ENCODE results near the gene CLASRP. TPM values are rescaled to one million over a fixed set of nuclear protein-coding genes. Genes with fewer than 3 reads are reported as not detected.

Gene CLASRP
- total RNA-seq, 1 experiment from 2014 or later, result 88.0 TPM

DNA sequence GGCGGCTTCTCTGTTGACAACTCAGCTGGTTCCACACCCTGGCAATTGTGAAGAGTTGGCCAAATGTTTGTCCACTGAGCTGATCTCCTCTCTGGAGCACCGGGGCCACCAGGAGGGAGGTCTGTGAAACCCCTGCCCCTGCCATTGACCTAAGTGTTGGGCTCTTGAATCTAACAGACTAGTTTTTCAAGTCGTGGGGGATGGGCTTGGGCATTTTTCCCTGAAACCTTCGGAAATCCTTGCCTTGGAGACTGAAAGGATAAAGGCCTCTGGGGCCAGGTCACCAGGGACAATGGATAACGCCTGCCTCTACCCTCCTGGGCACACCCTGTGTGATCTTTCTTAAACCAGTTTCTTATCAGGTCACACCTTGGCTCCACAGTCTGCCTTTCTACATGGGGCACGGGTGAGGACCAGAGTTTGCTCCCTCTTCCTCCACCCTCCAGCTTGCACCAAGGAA is 41.1 kb downstream of the CLASRP start (continued):
- no peak for TF ChIP-seq PRDM15 (CRISPR knock-in tag; IDR thresholded peaks at IDR 0.05)
- no peak for TF ChIP-seq ETV6 (CRISPR knock-in tag; IDR thresholded peaks at IDR 0.05)
- no peak for TF ChIP-seq ATF3 (CRISPR knock-in tag; conservative IDR thresholded peaks at IDR 0.05)
- TF ChIP-seq FOXK1 (CRISPR knock-in tag; IDR thresholded peaks at IDR 0.05), result 0 out of 2 replicates have a peak, but pooled peaks have one; percentile 32
- TF ChIP-seq ZNF281 (CRISPR knock-in tag; IDR thresholded peaks at IDR 0.05), result peak; percentile 20; the same call in 1 of the 2 replicates
- TF ChIP-seq, protein P1, sequence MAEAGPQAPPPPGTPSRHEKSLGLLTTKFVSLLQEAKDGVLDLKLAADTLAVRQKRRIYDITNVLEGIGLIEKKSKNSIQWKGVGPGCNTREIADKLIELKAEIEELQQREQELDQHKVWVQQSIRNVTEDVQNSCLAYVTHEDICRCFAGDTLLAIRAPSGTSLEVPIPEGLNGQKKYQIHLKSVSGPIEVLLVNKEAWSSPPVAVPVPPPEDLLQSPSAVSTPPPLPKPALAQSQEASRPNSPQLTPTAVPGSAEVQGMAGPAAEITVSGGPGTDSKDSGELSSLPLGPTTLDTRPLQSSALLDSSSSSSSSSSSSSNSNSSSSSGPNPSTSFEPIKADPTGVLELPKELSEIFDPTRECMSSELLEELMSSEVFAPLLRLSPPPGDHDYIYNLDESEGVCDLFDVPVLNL (CRISPR knock-in tag; IDR thresholded peaks at IDR 0.05; ENCODE audit: borderline replicate concordance, low read depth), result no peak
- TF ChIP-seq CTCF (IDR thresholded peaks at IDR 0.05), result no peak

DNA sequence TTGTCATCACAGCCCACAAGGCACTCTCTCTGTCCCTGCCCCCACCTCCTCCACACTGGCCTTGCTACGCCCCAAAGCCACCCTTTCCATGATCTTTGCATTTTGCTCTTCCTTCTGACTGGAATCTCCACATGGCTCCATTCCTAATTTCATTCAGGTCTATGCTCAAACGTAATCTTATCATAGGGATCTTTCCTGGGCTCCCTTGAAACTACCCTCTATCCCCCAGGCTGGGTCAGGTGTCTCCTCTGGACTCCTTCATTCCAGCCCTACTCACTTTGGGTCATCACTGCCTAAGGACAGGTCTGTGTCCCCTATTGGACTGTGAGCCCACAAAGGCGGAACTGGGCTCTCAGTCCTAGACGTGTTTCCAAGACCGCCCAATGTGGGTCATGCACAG is 43.3 kb downstream of the CLASRP start:
- ATAC-seq, result no peak
- H3K27me3 Mint-ChIP-seq (ENCODE audit: low read depth), result no peaks in the 10 kb centered on the region
- ChIA-PET CTCF (no interaction called here), POLR2A (no interaction called here)
- no peaks in the 10 kb centered on the region for H3K9me3 Mint-ChIP-seq
- peaks cover 25% of the 10 kb centered on the region for H3K36me3 Mint-ChIP-seq
- no peak for DNase-seq (ENCODE audit: low spot score)
- peaks cover 37% of the 10 kb centered on the region for H3K4me1 Mint-ChIP-seq
- peak overlapping the region; percentile 40 for H3K4me3 Mint-ChIP-seq
- H3K27ac Mint-ChIP-seq, result peak overlapping the region; percentile 88
- TF ChIP-seq MLX (CRISPR knock-in tag; IDR thresholded peaks at IDR 0.05), result no peak
- no peak for TF ChIP-seq SMAD4 (CRISPR knock-in tag; IDR thresholded peaks at IDR 0.05)
- no peak for TF ChIP-seq ZNF138 (CRISPR knock-in tag; conservative IDR thresholded peaks at IDR 0.05)
- no peak for TF ChIP-seq TCF7 (CRISPR knock-in tag; IDR thresholded peaks at IDR 0.05; ENCODE audit: low read depth)
- no peak for TF ChIP-seq NFATC4 (CRISPR knock-in tag; IDR thresholded peaks at IDR 0.05)
- TF ChIP-seq SMAD3 (CRISPR knock-in tag; IDR thresholded peaks at IDR 0.05; ENCODE audit: borderline replicate concordance), result no peak
- TF ChIP-seq ETV6 (CRISPR knock-in tag; IDR thresholded peaks at IDR 0.05), result no peak
- TF ChIP-seq TEAD4 (CRISPR knock-in tag; IDR thresholded peaks at IDR 0.05), result no peak
- no peak for TF ChIP-seq ZNF396 (CRISPR knock-in tag; IDR thresholded peaks at IDR 0.05; ENCODE audit: borderline replicate concordance)
- TF ChIP-seq NR1H2 (CRISPR knock-in tag; IDR thresholded peaks at IDR 0.05), result no peak
- TF ChIP-seq CREB1 (CRISPR knock-in tag; IDR thresholded peaks at IDR 0.05), result no peak
- TF ChIP-seq, protein P2, sequence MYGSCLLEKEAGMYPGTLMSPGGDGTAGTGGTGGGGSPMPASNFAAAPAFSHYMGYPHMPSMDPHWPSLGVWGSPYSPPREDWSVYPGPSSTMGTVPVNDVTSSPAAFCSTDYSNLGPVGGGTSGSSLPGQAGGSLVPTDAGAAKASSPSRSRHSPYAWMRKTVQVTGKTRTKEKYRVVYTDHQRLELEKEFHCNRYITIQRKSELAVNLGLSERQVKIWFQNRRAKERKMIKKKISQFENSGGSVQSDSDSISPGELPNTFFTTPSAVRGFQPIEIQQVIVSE (CRISPR knock-in tag; IDR thresholded peaks at IDR 0.05; ENCODE audit: borderline replicate concordance), result no peak
- TF ChIP-seq ZNF423 (CRISPR knock-in tag; IDR thresholded peaks at IDR 0.05), result no peak
- TF ChIP-seq NFYB (CRISPR knock-in tag; conservative IDR thresholded peaks at IDR 0.05; ENCODE audit: low read depth), result no peak
- TF ChIP-seq, protein P3, sequence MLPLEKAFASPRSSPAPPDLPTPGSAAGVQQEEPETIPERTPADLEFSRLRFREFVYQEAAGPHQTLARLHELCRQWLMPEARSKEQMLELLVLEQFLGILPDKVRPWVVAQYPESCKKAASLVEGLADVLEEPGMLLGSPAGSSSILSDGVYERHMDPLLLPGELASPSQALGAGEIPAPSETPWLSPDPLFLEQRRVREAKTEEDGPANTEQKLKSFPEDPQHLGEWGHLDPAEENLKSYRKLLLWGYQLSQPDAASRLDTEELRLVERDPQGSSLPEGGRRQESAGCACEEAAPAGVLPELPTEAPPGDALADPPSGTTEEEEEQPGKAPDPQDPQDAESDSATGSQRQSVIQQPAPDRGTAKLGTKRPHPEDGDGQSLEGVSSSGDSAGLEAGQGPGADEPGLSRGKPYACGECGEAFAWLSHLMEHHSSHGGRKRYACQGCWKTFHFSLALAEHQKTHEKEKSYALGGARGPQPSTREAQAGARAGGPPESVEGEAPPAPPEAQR (CRISPR knock-in tag; IDR thresholded peaks at IDR 0.05), result no peak
